Activated CD8-positive, alpha-beta memory T cell treated with anti-CD3 and anti-CD28 coated beads, Interleukin-2, amount 50 U/mL, for 1 hour (primary cell): ENCODE data around the gene NPAS2.

Source experiments
- DNase-seq: peaks from one replicate; pipeline ENCODE4 v3.0.0-alpha.2; 2020; ENCODE audit errors: extremely low read depth

Gene NPAS2

DNA sequence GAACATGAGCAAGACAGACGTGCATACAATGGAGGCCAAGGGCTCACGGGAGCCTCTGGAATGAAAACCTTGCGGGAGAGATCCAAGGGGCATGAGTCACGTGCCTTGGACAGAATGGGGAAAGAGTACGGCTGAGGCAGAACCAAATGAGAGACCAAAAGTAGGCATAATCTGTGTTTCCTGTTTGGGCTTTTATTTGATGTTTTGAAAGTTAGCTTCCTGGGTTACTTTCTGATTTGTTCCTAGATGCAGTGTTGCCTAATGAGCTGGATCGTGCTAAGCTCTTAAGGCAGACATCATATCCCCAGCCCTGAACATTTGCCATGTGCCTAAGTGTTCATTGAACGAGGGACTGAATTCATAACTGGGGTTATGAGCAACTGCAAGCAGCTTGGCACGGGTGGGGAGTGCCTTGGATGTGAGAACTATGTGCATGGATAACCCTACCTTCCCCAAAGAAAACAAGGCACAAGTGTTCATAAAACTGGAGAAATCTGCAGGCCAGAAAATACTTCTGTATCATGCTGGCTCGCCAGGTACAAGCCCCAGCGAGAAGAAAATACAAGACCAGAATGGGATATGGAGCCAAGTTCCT lies 121.8 kb downstream of the NPAS2 start:
- no peak for DNase-seq

DNA sequence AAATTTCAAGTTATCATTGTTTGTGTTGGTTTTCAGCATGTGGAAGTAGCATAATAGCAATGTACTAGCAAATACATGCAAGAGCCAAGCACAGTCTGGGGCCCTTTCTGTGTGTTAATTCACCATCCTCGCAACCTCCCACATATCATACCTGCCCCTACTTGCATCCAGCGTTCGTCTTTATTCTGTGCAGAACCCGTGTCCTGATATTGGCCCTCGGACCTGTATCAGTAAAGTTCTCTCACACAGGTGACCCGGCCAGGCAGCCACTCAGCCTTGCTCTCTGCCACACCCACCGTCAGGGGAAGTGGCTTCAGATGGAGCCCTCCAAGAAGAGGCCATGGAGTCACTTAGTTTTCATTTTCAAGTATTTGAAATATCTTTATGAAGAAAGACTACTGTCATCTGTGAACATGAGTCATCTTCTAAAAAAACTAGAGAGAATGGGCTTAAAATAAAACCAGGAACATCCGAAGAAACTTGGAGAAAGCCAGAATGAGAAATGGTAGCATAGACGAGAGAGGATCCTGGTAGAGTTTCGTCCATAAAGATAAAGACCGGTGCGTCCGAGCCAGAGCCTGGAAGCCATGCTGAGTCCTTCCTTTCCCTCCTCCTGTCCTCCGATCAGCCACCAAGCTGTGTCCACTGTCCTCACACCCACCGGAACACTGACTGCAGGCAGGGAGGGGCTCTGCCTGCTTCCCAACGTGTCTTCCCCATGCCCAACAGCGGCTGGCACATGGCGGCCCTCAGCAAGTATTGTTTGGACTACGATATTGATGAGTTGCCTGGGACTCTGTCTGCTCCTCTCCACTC lies 124.9 kb downstream of the NPAS2 start:
- DNase-seq, result no peak

DNA sequence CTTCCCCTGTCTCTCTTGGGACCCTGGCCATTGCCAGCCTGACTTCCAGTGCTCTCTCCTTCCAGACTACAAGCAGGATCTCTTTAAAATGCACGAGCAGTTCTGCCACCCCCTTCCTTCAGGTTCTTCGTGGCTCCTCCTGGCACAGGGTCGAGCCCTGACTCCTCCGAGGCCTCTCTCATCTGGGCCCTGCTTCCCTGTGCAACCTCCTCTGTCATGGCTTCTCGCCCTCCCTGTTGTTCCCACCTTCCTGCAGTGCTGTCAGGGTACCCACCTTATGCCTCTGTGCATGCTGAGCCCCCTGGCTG lies 125.4 kb downstream of the NPAS2 start:
- no peak for DNase-seq

GRCh38 chr2:100945930-100946607 lies 126.1 kb downstream of the NPAS2 start:
- no peak for DNase-seq

DNA sequence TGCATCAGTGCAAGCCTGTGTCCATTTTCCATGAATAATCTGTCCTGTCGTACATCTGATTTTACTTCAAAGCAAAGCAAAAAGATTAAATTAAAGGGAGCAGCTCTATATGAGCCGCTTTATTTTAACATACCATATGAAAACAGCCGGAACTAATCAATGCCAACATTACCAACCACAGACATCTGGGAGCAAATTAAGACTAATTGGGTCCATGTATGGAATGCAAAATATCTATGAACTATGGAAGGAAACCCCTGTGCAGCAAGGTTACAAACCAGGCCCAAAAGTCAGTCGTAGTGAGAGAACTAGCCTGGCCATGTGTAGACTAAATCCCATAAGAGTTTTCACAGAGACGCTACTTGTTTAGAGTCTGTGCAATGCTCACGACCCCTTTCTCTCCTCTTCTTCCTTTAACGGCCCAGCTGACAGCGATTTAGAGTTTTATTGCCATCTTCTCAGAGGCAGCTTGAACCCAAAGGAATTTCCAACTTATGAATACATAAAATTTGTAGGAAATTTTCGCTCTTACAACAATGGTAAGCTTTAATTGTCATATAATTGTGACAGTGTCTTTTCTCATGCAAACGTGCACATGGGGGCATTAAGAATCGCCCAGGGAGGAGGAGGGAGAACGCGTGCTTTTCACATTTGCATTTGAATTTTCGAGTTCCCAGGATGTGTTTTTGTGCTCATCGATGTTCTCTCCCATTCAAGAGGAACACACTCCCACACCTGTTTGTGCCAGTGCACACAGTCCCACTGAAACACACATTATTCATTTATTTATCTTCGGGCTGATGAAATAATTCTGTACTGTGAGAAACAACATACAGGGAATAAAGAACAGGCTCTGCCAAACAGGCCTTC lies 129.2 kb downstream of the NPAS2 start:
- no peak for DNase-seq

- DNase-seq, result no peak
Observed at GRCh38 chr2:100952512-100952911, 132.6 kb downstream of the NPAS2 start.

DNA sequence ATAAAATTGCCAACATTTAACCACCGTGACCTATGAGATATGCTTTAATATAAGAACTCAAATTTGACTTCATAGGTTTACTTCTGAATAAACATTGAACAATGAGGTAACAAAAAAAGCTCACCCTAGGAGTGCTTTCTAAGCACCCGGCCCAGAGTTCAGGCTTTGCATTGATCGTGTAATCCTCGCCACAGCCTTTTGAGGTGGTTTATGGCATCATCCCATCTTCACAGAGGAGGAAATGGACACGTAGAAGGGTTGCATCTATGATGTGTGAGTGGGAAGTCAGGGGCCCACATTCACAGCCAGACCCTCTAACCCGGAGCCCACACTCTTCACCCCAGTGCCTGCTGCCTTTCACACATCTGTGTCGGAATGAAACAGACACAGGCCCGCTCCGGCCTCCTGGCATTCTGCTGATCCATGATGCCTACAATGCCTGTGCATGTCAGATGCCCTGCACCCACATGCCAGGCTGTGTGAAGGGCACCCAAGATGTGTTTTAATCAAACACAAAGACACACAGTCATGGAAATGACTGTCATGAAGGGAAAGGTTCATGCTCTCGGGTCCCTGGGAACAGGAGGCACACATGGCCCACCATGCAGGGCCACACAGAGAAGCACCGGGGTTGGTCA lies 133.6 kb downstream of the NPAS2 start:
- DNase-seq, result no peak

DNA sequence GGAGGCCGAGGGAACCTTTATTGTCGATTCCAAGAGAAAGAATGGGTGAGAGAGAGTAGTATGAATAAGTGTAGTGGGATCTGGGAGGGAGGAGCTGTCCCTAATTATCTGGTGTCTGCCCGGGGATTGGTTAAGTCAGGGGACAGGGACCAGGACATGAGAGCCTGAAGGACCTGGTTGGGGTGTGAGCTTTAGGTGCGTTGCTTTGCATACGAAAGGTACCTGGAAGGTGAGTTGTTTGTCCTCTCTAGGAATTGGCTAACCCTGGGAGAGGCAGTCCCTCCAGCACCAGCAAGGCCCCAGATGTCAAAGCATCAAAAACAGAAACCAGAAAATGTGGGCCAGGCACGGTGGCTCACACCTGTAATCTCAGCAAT lies 134.1 kb downstream of the NPAS2 start:
- no peak for DNase-seq

GRCh38 chr2:100955226-100955625 lies 135.3 kb downstream of the NPAS2 start:
- DNase-seq, result no peak

DNA sequence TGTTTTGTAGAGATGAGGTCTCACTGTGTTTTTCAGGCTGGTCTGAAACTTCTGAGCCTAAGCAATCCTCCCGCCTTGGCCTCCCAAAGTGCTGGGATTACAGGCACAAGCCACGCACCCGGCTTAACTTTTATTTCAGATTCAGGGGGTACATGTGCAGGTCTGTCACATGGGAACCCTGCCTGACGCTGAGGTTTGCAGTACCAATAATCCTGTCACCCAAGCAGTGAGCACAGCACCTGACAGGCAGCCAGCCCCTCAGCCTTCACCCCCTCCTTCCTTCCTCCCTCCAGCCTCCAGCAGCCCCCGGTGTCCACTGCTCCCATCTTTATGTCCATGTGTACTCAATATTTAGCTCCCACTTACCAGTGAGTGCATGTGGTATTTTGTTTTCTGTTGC lies 136.1 kb downstream of the NPAS2 start:
- no peak for DNase-seq

- no peak for DNase-seq
Observed at GRCh38 chr2:100957996-100958653, 138.2 kb downstream of the NPAS2 start.

- no peak for DNase-seq
Observed at GRCh38 chr2:100959225-100959880, 139.4 kb downstream of the NPAS2 start.

- no peak for DNase-seq
Observed at GRCh38 chr2:100960688-100961087, 140.7 kb downstream of the NPAS2 start.

DNA sequence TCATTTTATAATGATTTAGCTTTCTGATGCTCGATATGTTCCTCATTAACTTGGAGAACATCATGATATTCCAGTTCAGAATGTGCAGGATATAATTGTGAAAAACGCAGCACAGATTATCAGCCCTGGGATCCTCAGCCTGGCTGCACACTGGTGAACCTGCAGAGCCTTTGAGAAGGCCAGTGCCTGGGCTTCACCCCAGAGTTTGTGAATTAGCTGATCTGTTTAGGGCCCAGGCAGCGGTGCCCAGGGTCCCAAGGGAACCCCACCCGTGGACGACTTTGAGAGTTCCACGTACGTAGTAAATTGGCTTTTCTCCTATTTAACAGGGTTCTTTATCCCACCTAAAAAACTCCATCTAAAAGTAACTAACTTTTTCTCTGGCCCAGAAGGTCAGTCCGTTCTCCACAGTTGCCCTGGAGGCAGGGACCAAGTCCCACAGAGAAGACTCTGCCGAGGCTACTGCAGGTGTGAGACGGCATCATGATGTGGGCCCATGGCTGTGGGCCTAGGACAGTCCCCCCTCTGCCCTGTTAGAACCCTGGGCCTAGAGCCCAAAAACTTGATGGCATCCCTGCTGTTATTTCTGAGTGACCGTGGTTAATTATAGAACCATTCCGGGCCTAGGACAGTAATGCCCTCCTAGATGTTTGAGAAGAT lies 142.6 kb downstream of the NPAS2 start:
- DNase-seq, result no peak

DNA sequence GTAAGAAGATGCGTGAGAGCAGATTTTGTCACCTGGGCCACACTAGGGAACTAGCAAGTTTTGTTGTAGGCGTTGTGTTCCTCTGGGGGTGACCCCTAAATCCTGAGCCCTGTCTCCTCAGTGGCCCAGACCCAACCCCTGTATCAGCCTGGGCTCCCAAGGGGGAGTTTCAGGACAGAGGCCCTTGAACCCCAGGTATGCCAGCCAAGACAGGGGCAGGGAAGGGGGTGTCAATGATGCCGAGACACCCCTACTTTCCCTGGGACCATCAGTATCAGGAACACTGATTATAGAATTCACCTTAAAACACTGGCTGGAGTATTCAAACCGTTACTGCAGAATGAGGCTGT lies 143.1 kb downstream of the NPAS2 start:
- no peak for DNase-seq

DNA sequence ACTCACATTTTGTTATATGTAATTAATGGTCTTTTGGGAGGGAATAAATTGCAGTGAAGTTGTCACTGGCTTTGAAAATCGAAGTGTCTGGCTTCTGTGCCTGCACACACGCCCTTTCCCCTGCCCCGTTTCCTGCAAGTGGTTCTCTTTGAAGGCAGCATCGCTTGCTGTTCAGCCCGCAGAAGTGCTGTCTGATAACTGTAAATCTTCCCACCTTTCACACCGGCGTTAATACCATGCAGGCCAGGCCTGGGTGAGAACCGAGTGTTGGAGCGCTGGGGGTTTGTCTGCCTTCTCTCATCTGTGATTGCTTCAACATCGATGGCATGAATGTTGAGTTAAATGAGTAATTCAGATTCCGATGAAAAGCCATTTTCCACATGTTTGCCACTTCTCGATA lies 144.3 kb downstream of the NPAS2 start:
- no peak for DNase-seq

- no peak for DNase-seq
Observed at GRCh38 chr2:100964681-100965169, 144.8 kb downstream of the NPAS2 start.

DNA sequence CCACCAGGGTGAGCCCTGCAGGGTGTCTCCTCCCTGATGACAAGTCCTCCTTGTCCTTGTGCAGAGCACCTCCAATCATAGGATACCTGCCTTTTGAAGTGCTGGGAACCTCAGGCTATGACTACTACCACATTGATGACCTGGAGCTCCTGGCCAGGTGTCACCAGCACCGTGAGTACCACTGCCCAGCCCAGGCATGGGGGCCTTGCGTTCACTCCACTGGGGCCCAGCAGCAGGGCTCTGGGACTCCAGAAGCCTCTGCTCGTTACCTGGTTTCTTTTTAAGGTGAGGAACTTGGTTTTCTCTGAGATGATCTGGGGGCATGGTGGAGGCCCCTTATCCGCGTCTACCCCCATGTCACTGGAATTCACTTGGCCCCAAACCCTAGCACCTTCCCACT lies 145.7 kb downstream of the NPAS2 start:
- DNase-seq, result no peak

GRCh38 chr2:100967716-100968115 lies 147.8 kb downstream of the NPAS2 start:
- no peak for DNase-seq
